Fibroblast of the conjunctiva (primary cell): ENCODE results near the gene PACSIN2.
"Not testable (repeated sequence)": the region's sequence is repeated elsewhere in the genome, so short reads cannot be mapped to it uniquely, and the experiment has no call there.

Experiments used
- DNase-seq: peaks from one replicate; pipeline ENCODE4 v3.0.0-alpha.2; 2010; ENCODE audit warnings: low read depth

Gene PACSIN2

DNA sequence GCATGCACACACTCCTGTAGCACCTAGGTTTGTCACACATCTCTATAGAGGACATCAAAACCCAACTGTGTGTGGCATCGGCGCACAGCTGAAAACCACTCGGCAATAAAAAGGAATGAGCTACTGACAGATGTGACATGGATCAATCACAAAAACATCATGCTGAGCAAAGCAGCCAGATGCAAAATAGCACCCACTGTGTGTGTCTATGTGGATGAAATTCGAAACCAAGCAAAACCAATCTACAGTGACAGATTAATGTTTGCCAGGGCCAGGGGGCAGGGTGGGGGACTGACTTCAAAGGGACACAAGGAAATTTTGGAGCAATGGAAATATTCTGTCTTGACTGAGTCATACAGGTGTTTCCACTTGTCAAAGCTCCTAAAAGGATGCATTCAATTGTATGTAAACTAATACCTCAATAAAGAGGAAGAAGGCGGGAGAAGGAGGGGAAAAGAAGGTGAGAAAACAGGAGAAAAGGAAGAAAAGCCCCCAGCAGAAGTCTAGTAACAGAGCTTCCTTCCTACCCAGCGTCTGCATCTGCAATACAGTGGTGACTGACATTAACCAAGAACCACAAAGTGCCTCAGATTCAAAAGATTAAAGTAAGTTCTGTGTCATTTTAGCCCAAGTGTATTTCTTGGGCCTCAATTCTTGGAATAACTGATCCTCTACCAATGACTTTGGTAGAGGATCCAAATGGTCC is 49.8 kb downstream of the PACSIN2 start:
- DNase-seq, result no peak

DNA sequence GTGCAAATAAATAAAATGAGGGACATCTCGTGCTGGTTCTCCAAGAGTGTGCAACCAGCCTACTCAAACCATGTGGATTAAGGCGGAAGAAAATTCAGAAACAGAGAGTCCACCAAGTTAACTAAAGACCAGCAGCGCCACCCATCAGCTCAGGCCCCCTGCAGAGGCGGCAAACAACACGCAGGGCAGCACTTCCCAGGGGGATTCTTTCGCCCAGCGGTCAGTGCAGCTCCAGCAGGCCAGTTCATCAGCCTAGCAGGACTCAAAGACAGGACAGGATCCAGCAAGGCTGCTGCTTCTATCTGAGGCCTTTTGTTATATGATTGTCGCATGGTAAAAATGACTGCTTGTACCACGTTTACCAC is 51.7 kb downstream of the PACSIN2 start:
- no peak for DNase-seq

DNA sequence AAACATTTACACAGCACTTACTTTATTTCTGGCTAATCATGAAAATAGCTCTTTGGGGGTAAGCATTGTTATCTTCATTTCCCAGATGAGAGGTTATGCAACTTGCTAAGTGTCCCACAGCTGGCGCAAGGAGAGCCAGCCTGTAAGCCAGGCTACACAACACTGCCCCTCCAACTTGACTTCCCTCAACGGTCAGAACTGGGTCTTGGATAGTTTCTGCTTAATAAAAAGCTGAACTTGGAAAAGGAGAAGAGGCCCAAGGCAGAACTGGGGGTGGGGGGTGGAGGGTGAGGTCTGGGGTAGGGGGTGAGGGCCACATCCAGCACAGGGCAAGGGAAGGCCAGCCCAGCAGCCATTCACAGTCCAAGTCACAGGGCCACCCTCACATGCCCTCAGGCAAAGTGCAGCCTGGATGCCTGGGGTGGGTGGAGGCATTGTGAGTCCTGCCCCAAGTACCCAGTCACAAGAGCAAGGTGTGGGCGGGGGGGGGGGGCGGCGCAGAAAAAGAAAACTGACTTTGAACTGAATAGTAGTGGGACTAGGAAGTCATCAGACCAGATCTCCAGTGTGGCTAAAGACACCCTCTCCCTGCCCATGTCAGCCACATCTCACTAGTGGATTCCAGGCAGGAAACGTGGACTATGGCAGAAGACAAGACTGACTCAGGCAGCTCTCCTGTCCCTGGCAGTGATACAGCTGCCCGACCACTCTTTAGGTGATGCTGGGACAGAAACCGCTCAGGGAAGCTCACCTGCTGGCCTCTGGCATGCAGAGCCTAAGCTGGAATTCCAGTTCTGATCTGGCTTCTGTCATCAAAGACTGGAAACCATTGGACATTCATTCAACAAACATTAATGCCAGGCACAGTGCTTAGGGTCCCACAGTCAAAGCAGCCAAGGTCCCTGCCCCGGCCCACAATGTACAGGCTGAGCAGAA is 52.4 kb downstream of the PACSIN2 start:
- no peak for DNase-seq

DNA sequence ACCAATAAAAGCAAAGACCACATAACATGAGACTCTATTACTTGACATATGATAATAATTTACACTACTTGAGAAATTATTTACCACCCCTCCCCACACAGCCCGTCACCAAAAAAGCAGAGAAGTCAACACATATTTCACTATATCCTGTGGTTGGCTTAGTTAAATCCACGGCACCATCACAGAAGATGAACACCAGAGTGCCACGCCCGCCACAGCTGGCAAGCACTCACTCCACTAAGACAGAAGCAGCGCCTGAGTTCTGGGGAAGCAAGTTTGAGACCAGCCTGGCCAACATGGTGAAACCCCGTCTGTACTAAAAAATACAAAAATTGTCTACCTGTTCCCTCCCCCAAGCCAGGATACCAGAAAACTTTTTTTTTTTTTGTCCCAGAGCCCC is 53.1 kb downstream of the PACSIN2 start:
- no peak for DNase-seq

DNA sequence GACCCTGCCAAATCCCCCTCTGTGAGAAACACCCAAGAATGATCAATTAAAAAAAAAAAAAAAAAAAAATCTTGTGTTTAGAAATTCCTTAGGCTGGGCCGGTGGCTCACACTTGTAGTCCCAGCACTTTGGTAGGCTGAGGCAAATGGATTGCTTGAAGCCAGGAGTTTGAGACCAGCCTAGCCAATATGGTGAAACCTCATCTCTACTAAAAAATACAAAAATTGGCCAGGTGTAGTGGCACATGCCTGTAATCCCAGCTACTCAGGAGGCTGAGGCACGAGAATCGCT is 53.6 kb downstream of the PACSIN2 start:
- not testable (repeated sequence) for DNase-seq

DNA sequence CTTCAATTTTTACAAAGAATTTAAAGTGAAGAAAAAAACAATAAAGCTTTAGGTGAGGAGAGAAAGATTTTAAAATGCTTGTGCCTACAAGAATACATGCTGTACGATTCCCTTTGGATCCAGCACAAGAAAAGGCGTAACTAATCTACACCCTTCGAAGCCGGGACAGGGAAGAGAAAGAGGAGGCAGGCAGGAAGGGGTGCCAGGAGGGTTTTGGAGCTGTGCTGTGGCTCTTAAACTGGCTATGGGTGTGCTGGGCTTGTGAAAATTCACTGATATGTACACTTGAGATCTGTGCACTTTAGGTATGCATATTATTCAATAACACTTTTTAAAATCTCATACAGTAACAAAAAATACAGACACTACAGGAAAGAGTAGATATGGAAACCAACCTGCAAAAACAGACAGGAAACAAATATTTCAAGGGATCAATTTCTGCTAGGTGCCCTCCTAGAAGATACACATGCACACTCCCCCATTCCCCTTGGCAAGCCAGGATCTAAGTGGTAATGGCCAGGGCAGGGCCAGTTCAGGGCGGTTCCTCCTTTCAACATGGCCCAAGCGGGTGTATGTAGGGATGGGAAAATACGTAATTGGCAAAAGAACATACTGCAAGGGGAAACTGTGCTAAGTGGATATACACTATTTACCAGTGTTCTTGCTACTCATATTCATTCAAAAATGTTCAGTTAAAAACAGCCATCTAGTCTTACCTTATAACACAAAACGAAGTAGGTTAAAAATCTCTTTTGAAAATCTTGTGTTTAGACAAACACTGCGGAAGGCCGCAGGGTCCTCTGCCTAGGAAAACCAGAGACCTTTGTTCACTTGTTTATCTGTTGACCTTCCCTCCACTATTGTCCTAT is 54.2 kb downstream of the PACSIN2 start:
- DNase-seq, result no peak

DNA sequence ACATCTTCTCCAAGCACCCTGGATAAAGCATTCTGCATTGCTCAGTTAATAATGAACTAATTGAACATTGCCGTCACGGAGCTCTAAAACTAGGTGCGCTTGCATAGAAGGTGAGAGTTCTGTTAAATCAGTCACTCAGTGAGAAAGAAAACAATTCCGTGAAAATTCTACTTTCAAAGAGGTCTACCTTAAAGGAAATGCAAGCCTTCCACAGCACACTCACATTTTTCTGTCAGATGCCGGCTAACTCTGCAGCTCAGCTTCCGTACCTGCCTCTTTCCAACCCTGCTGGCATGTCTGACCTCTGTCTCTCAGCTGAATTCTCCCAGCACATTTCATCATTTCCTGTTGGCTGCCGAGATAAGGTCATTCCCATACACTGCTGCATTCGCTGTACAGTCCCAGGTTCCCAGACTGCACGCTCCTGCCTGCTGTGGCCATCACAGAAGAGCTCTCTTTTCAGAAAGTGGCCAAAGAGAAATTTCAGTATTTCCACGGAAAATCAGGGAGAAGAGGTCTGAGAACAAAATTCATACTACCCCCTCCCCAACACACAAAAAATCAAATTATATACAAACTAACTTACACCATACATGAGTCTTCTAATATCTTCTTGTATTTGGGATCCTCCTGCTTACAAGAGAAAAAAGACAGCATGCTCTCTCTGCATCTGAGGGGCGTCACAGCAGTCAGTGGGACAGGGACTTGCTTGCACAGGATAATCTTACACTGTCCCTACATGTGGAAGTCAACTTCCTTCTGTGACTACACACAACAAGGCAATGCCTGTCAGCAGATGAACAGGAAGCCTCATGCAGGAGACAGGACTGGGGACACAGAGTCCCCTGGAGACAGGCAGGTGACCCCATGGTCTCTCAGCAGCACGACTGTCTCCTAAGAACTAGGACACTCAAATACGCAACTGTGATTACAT is 55.1 kb downstream of the PACSIN2 start:
- DNase-seq, result peak; percentile 62

DNA sequence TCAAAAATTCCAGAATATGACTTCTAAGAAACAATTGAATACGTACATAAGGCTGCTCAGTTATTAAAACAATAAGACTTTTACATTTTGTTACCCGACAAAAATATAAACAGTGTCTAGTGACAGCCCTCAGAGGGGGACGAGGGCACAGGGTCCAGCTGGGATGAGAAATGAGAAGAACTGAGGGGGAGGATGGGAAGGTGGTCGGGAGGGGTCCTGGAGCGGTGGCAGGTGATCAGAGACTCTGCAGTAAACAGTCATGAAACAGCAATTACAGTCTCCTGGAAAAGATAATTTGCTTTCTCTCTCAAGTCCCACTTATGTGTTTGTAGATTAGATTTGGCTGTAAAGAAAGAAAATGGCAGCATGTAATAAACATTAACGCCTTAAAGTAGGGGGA is 56.0 kb downstream of the PACSIN2 start:
- no peak for DNase-seq

DNA sequence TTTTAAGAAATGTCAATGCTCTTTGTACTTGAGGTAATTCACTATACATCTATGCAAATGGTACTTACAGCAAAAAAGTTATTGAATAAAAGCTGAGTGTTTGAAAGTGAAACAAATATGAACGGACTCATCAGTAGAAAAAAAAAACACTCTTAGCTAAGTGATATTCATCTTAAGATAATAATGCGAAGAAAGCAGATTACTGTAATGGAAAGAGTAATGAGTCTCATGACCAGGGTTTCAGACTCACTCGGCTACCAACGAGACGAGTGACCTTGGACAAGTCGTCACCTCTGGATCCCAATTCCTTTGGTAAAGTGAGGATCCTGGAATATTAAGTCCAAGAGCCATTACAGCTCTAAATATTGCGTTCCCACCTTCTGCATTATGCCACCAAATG is 57.0 kb downstream of the PACSIN2 start:
- DNase-seq, result no peak

DNA sequence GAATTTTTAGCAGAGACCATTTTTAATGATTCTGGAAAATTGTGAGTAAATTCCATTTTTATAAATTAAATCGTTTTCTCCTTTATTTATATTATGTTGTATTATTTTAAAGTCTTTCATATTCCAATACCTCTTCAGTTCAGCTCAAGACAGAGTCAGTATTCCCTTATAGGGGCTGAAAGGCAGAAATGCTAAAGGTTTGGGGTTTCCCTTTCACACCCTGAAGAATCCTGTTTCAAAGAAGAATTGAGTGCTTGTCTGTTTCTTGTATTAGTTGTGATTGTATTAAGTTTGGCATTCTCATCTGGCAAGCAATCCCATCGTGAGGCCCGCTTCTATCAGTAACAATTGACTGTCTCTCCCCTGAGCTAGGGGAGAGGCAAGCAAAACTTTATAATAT is 57.4 kb downstream of the PACSIN2 start:
- DNase-seq, result no peak

DNA sequence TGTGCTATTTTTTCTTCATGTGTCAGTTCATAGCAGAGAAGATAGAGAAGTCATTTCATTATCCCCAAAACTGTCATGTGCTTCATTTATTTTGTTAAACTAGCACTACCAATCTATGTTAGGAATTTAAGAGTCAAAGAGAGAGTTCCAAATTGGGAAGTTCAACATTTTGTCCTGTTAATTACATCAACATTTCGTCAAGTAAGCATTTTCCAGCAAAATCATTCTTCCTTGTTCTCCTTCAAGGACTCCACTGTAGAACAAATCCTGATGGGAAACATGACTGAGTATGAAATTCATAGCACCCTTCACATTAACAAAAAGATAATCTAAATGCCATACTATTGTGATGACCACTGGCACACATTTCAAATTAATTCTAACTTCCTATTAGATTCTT is 59.1 kb downstream of the PACSIN2 start:
- DNase-seq, result no peak

DNA sequence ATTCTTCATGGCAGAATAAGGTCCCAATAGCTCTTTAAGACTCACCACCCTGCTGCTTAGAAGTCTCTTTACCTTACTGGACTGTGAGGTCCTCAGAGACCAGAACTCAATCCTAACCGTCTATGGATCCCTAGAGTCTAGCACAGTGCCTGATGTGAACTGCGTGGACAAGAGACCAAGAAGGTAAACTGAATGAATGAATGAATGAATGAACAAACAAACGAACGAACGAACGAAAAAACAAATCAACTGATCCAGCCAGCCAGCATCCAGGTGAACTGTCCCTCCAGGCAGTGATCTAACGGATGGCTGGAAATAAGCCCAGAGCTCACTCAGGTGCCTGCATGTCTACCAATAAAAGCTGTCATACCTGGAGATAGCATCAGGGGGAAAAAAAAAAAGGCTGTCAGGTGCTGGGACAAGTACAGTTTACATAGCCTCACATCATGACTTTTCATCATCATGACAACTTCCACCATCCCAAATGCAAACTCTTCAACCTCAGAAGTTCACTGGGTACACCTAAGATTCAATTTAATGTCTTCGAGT is 59.8 kb downstream of the PACSIN2 start:
- no peak for DNase-seq

DNA sequence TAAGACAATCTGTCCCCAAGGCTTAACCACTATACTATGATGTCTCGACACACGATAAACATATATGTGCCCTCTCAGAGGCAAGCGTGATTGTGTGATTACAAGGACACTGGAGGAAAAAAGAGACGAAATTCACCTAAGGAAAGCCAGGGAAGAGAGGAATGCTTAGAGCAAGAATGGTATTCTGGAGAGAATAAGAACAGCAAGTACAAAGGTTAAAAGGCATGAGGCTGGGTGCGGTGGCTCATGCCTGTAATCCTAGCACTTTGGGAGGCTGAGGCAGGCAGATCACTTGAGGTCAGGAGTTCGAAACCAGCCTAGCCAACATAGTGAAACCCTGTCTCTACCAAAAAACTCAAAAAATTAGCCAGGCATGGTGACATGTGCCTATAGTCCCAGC is 61.2 kb downstream of the PACSIN2 start:
- not testable (repeated sequence) for DNase-seq

DNA sequence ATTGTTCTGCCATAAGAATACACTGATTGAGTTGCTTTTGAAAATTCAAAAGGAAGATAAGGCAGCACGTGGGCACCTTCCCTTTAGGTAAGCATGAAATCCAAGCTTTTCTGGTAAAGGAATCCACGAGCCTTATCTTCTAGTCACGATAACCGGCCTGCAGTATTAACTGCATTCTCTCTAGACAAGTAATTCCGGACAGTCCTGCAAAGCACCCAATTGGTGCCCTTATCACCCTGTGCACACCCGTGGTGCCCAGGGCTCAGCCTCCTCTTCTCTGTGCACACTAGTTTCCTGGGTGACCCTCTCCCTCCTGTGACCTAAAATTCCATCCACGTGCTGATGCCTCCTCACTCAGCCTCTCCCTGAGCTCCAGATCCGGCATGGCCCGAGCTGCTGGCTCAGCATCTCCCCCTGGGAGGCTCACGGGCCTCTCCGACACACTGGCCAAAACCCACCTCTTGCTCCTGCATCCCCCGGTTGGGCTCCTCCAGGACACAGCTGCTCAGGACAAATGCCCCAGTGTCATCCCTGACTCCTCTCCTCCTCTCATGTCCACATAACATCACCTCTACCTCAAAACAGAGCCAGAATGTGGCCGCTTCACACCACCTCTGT is 63.7 kb downstream of the PACSIN2 start:
- DNase-seq, result no peak

DNA sequence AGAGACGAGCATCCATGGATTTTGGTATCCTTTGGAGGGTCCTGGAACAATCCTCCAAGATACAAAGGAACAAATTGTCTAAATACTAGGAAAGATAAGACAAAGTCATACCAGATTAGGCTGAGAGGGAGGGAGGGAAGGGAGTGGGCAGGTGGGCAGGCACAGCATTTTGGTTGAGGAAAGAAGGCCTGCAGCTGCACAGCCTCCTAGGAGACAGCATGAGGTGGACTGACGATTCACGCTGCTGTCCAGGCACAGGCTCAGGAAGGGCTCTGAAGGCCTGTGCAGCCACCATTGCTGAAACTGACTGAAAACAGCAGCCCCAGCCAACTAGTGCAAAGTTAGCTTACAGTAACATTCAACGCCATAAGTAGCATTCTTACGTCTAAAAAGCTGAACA is 64.7 kb downstream of the PACSIN2 start:
- no peak for DNase-seq

DNA sequence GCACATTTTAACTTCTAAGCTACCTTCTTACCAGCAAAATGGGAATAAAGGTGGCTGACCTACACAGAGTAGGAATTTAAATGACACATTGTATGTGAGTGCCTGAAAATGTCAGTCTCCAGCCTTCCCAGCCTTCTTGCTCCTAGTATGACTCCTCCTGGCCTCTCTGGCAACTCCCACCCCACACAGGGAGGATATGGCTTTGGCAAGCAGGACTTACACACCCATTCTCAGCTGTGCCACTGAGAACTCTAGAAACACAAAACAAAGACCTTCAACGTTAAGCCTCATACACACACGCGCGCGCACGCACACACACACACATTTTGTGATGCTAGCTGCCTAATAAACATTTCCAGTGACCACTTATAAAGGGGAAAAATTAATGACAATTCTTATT is 65.8 kb downstream of the PACSIN2 start:
- no peak for DNase-seq

DNA sequence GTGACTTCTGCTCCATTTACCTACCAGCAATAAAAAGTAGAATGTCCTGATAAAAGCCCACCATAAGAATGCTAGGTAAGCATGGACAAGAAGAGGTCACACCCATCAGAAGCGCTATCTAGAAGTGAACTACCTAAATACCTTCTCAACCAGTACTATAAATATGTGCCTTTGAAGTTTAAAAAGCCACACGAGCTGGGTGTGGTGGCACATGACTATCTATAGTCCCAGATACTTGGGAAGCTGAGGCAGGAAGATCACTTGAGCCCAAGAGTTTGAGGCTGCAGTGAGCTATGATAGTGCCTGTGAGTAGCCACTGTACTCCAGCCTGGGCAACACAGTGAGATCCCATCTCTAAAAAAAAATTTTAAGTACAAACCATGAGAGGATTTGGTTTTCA is 66.7 kb downstream of the PACSIN2 start:
- DNase-seq, result no peak

DNA sequence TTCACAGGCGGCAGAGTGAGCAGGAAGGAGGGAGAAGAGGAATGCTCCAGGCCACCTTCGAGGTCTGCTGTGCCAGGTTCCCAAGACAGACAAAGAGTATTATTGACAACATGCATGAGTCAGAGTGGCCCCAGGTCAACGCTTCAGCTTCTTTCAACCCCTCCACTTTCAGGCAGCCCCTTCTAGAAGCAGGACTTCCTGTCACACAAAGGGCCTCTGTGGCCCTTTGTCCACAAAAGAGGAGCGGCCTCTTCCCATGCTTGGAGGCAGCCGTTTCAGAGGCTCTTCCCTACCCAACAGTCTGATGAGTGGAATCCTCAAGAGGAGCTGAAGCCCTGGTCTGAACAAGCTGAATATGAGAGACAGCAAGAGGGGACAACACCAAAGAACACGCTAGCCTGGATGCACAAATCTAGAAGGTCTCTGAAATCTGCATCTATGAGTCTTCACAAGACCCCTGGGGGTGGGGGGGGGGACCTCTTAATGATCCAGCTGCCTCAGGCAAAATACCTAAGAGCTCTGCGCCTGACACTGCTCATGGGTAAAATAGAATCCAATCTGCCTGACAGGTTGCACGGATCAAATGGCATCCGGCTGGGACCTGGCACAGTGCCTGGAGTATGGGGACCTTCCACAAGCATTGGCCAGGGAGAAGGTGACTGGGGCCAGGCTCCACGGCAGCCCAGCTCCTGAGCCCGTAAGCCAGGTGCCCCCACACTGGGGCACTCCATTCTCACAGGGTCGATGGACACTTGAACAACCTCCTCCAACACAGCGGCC is 67.5 kb downstream of the PACSIN2 start:
- no peak for DNase-seq

DNA sequence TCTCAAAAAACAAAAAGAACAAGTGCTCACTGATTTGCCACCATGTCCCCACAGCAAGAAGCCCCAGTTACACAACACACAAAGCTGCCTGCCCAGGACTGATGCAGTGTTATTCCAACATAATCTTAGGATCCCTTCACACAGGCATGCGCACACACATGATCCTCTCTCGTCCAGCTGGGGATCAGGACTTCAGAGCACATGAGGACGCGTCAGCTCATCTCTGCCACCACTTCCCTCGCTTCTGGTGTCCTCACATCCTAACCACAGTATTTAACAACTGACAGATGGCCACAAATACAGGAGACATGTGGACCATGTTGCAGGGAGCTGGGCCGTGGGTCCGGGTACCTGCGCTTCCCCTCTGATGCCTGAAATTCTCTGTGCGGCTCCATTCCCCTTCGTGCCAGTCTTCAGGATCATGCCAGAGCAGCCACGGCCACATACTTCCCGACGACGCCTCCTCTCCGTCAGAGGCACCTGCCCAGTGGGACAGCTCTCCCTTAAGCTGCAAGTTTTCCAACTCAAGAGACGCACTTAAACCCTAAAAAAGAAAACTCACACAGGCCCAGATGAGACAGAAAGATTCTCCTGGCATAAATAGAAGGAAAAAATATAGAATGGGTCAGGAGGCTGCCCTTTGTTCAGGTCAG is 68.3 kb downstream of the PACSIN2 start:
- no peak for DNase-seq

DNA sequence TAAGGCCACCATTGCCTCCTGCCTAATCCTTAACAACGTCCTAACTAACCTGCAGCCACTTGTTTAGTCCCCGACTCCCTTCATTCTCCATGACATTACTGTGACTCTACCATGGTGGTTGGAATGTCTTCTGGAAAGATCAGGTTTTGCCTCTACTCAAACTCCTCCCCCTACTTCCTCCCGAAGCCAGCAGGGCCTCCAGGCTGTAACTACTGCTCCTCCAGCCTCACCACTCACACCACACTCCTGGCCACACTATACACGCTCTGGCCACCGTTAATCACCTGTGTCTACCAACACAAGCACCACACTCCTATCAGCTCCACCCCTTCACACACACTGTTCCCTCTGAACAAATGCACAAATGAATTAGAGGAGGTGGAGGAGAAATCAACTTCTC is 69.2 kb downstream of the PACSIN2 start:
- DNase-seq, result no peak
